HCT116 (cell line): ENCODE results near the gene DHX58. TPM values are rescaled to one million over a fixed set of nuclear protein-coding genes. Genes with fewer than 3 reads are reported as not detected.

Source experiments
- ATAC-seq: fragments of 200-7000 bp; cut with Tn5 transposase; 2 replicates; pipeline ENCODE4 v1.9.1; 2020; ENCODE audit warnings: mild to moderate bottlenecking, moderate library complexity
- BruUV-seq: library from RNA; stranded (reverse); fragments of 400-500 nt; replicated peaks from 2 replicates; lab custom pipeline; 2021; lab: Mats Ljungman, UMichigan
- CTCF ChIA-PET: fragments of 300-600 bp; sonication (Branson Sonifier 250); formaldehyde crosslinking; loops from one replicate; lab custom pipeline; 2021; ENCODE audit warnings: antibody characterized with exemption; lab: Charles Lee
- POLR2A ChIA-PET: fragments of 300-600, 350-600 bp; sonication (Branson Sonifier 250); formaldehyde crosslinking; loops from one replicate; lab custom pipeline; 2021; ENCODE audit warnings: antibody characterized with exemption; lab: Charles Lee
- RAD21 ChIA-PET, 2 experiments: fragments of 300-600 bp; sonication (Branson Sonifier 250); formaldehyde crosslinking; loops; one replicate each; lab custom pipeline; 2023; ENCODE audit warnings: low total read pairs in 2 of 2; ENCODE audit not compliant: uncharacterized antibody in 2 of 2, unreplicated experiment in 2 of 2, low non-redundant PET in 1 of 2; lab: Charles Lee
- DNase-seq: peaks from one replicate; pipeline ENCODE4 v3.0.0-alpha.2; 2010; ENCODE audit warnings: low read depth, low spot score
- H2AFZ ChIP-seq: fragments of 200-600 bp; shearing (Covaris generic), sonication (generic); 2 replicates; pipeline ENCODE4 v1.6.1; 2017; ENCODE audit warnings: low read depth, mixed run types, mixed read lengths, antibody characterized with exemption, low read length; ENCODE audit not compliant: poor library complexity, severe bottlenecking
- H3K27ac ChIP-seq: 2 replicates; pipeline ENCODE4 v1.5.1; 2012; ENCODE audit warnings: low read depth, low read length
- H3K27me3 ChIP-seq: fragments of 200-600 bp; sonication (generic); 2 replicates; pipeline ENCODE4 v1.6.1; 2016; ENCODE audit warnings: mixed run types, low read length, mixed read lengths; ENCODE audit not compliant: insufficient read depth
- H3K36me3 ChIP-seq, 2 experiments: fragments of 200-500 bp in 1 of 2; fragments of 200-600 bp in 1 of 2; sonication (Bioruptor generic) in 1 of 2; sonication (generic) in 1 of 2; 2 replicates each; pipeline versions ENCODE4 v1.5.1 to v1.6.1; 2014 to 2016; ENCODE audit warnings: low read length in 2 of 2, inconsistent platforms in 1 of 2, mixed read lengths in 1 of 2, mixed run types in 1 of 2; ENCODE audit not compliant: insufficient read depth in 2 of 2, control insufficient read depth in 1 of 2
- H3K4me1 ChIP-seq, 2 experiments: fragments of 200-600 bp in 1 of 2; sonication (generic) in 1 of 2; 2 replicates each; pipeline versions ENCODE4 v1.5.1 to v1.6.1; 2012 to 2017; ENCODE audit warnings: low read length in 2 of 2, inconsistent platforms in 1 of 2, mild to moderate bottlenecking in 1 of 2, mixed read lengths in 1 of 2, mixed run types in 1 of 2, moderate library complexity in 1 of 2; ENCODE audit not compliant: insufficient read depth in 2 of 2, control insufficient read depth in 1 of 2
- H3K4me2 ChIP-seq: fragments of 200-600 bp; sonication (generic); 2 replicates; pipeline ENCODE4 v1.6.1; 2017; ENCODE audit warnings: mixed run types, low read length, mixed read lengths
- H3K4me3 ChIP-seq, 2 experiments: fragments of 200-600 bp in 1 of 2; sonication (generic) in 1 of 2; replicated peaks in 1 of 2; 2 replicates each; pipeline ENCODE4 v1.5.1; 2011 to 2016; ENCODE audit warnings: low read length in 2 of 2, control low read depth in 1 of 2, low read depth in 1 of 2, mild to moderate bottlenecking in 1 of 2, mixed read lengths in 1 of 2, mixed run types in 1 of 2
- H3K79me2 ChIP-seq: fragments of 200-600 bp; sonication (generic); 2 replicates; pipeline ENCODE4 v1.6.1; 2017; ENCODE audit warnings: mild to moderate bottlenecking, mixed run types, low read length, moderate library complexity, mixed read lengths; ENCODE audit not compliant: insufficient read depth
- H3K9ac ChIP-seq: fragments of 200-600 bp; sonication (generic); 2 replicates; pipeline ENCODE4 v1.6.1; 2016; ENCODE audit warnings: low read length, mixed read lengths
- H3K9me2 ChIP-seq: fragments of 200-600 bp; sonication (generic), shearing (Covaris generic); 2 replicates; pipeline ENCODE4 v1.6.1; 2017; ENCODE audit warnings: mixed run types, mild to moderate bottlenecking, moderate library complexity; ENCODE audit not compliant: insufficient read depth
- H3K9me3 ChIP-seq, 2 experiments: fragments of 200-500 bp in 1 of 2; fragments of 200-600 bp in 1 of 2; sonication (Bioruptor generic) in 1 of 2; sonication (generic) in 1 of 2; 2 replicates each; pipeline ENCODE4 v1.6.1; 2014 to 2017; ENCODE audit warnings: low read length in 2 of 2, mixed read lengths in 2 of 2, inconsistent platforms in 1 of 2, low read depth in 1 of 2, mild to moderate bottlenecking in 1 of 2, mixed run types in 1 of 2, moderate library complexity in 1 of 2; ENCODE audit not compliant: control insufficient read depth in 1 of 2, insufficient read depth in 1 of 2
- H4K20me1 ChIP-seq: fragments of 200-600 bp; sonication (generic), shearing (Covaris generic); 2 replicates; pipeline ENCODE4 v1.6.1; 2017; ENCODE audit warnings: mixed run types, mild to moderate bottlenecking, moderate library complexity; ENCODE audit not compliant: insufficient read depth
- CEBPB ChIP-seq: IDR thresholded peaks from 2 replicates; pipeline ENCODE4 v1.6.1; 2012; ENCODE audit warnings: low read depth
- ELF1 ChIP-seq: IDR thresholded peaks from 2 replicates; pipeline ENCODE4 v1.6.1; 2012; ENCODE audit warnings: low read depth, borderline replicate concordance
- EZH2 ChIP-seq: fragments of 200-600 bp; sonication (generic); IDR thresholded peaks from 2 replicates; pipeline ENCODE4 v1.6.1; 2017; ENCODE audit warnings: antibody characterized with exemption, mixed run types
- EZH2phosphoT487 ChIP-seq: fragments of 200-600 bp; IDR thresholded peaks from 2 replicates; pipeline ENCODE4 v1.6.1; 2018; ENCODE audit warnings: antibody characterized with exemption, borderline replicate concordance
- FOSL1 ChIP-seq: IDR thresholded peaks from 2 replicates; pipeline ENCODE4 v1.6.1; 2012; ENCODE audit warnings: low read depth
- JUND ChIP-seq: IDR thresholded peaks from 2 replicates; pipeline ENCODE4 v1.6.1; 2012
- SP1 ChIP-seq: IDR thresholded peaks from 2 replicates; pipeline ENCODE4 v1.6.1; 2012; ENCODE audit warnings: low read depth
- SRF ChIP-seq: IDR thresholded peaks from 2 replicates; pipeline ENCODE4 v1.6.1; 2012; ENCODE audit warnings: low read depth
- intact Hi-C: fragments of 100-400 bp; cut with micrococcal nuclease; formaldehyde crosslinking; loops from 2 replicates; pipeline ENCODE4 v1.10.0; 2022
- total RNA-seq: library from RNA; stranded (reverse); gene quantifications from one replicate; pipeline ENCODE4 v1.2.1, GENCODE V29; 2021; ENCODE audit not compliant: unreplicated experiment

Gene DHX58
- total RNA-seq, 1 experiment from 2014 or later, result 1.2 TPM

- H2AFZ ChIP-seq, result peak overlapping the region; percentile 84
- BruUV-seq, result no TSS peak
- H3K4me1 ChIP-seq, result peaks cover 9 to 20% of the 10 kb centered on the region in 2 experiments; a peak in 3 of 4 replicates
- H4K20me1 ChIP-seq, result no peaks in the 10 kb centered on the region
- no peaks in the 10 kb centered on the region for H3K9me2 ChIP-seq
- ChIA-PET RAD21 (no interaction called here), POLR2A (no interaction called here), CTCF (interaction anchor here (1.0 kb wide), 2 partner anchors 15 to 675 kb away, joined by 3 read pairs; no protein-coding TSS in a partner anchor)
- no peaks in the 10 kb centered on the region for H3K9me3 ChIP-seq
- H3K27me3 ChIP-seq, result no peaks in the 10 kb centered on the region
- H3K9ac ChIP-seq, result peak overlapping the region; percentile 12; the same call in 1 of the 2 replicates
- intact Hi-C loops, result no loop called here
- DNase-seq, result no peak
- no peaks in the 10 kb centered on the region for H3K36me3 ChIP-seq
- no peak overlapping the region for H3K27ac ChIP-seq
- peak; percentile 8; the same call in 1 of the 2 replicates for ATAC-seq
- TF ChIP-seq EZH2phosphoT487 (no peak), SRF (no peak), CEBPB (no peak), ELF1 (no peak)
- H3K79me2 ChIP-seq, result no peaks in the 10 kb centered on the region
- H3K4me2 ChIP-seq, result peak overlapping the region; percentile 71
- H3K4me3 ChIP-seq, result peak overlapping the region; percentile 18 to 35
Measured at GRCh38 chr17:42088736-42089135, 23.8 kb downstream of the DHX58 start.

DNA sequence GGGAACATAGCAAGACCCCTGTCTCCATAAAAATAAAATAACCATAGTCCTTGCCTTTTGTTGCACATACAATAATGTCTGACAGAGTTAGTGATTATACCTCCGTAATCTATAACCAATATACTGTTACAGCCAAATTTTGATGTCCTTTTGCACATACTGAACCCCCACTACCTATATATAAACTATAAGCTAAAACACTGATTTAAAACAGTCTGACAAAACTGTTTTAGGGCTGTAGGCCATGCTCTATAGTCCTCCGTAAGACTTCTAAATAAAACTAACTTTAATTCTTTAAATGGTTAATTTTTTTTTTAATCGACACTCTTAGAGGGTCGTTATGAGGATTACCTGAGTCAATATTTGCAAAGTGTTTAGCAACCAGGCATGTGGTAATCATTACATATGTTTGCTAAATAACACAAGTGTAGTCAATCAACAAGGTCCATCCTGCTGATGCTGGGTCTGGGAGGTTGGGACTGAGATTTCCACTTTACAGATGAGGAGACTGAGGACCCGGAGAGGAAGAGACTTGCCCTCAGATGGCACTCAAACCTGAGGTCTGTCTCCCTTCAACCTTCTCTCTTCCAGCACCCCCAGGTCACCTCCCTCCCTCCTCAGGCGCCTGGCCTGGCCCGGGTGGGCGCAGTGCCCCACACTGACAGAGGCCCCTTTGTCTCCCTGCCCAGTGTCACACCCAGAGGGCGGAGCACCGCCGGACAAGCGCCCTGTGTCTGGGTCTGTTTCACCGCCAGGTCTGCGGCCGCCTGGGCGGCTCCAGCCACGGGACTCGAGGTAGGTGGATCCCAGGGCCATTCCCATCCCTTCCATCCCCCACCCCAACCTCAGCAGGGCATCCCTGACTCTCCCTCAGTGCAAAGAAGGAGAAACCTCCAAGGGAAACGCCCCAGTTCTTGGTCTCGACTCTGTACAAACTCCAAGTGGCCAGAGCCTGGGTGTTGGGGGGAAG, 24.5 kb downstream of the DHX58 start:
- Histone ChIP-seq H3K9me3 (no peaks in the 10 kb centered on the region), H3K36me3 (no peaks in the 10 kb centered on the region), H3K79me2 (no peaks in the 10 kb centered on the region), H3K4me2 (peak overlapping the region; percentile 71), H3K4me1 (peaks cover 9 to 21% of the 10 kb centered on the region in 2 experiments; a peak in 3 of 4 replicates), H2AFZ (peak overlapping the region; percentile 84), H4K20me1 (no peaks in the 10 kb centered on the region), H3K9me2 (no peaks in the 10 kb centered on the region), H3K4me3 (peak overlapping the region; percentile 18 to 35), H3K9ac (peak overlapping the region; percentile 12; the same call in 1 of the 2 replicates), H3K27ac (no peak overlapping the region), H3K27me3 (no peaks in the 10 kb centered on the region)
- DNase-seq (peak; percentile 31), ATAC-seq (peak; percentile 99)
- ChIA-PET POLR2A (no interaction called here), CTCF (interaction anchor here (0.8 to 1.0 kb wide), 2 partner anchors 12 to 16 kb away, joined by 3 read pairs; no protein-coding TSS in a partner anchor), RAD21 (no interaction called here)
- intact Hi-C loops, result no loop called here
- TF ChIP-seq EZH2 (no peak), FOSL1 (no peak), JUND (no peak), SP1 (no peak)
- BruUV-seq, result no TSS peak
